ENCODE data around the gene NSD1. TPM values are rescaled to one million over a fixed set of nuclear protein-coding genes. Genes with fewer than 3 reads are reported as not detected.

Gene NSD1
- total and polyA plus RNA-seq, 10 of the 15 experiments (the other 5 are each of a cell fraction or from before 2014, with no cell fraction given) = 7.0 to 57.9 (median 30.4) TPM

DNA sequence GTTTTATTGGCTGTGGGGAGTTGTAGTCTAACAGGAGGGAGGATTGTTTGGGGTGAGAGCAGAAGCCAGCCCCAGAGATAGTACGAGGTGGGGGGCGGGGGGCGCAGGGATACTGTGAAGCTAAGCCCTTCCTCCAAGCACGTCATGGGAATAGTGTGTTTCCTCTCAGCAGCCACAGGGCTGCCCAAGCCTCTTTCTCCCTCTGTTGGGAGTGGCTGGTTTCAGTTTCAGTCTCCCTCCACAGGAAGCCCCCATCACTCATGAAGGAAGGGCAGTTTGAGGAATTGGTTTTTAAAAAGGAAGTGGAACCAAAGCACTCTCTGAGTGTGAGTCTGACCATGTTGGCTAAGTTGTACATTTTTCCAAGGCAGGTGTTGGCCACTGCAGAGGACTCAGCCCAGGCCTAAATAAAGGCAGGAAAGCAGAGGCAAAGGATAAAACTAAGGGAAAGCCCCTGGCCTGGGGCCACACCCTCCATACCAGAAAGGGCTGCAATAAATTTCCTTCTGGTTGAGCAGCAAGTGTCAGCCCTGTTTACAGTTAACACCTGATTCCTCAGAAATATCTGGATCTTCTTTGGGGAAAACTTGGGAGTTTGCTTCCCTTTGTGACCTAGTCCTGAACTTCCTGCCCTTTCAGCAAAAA is 166.8 kb downstream of the NSD1 start (continued):
- TF ChIP-seq, protein P1, sequence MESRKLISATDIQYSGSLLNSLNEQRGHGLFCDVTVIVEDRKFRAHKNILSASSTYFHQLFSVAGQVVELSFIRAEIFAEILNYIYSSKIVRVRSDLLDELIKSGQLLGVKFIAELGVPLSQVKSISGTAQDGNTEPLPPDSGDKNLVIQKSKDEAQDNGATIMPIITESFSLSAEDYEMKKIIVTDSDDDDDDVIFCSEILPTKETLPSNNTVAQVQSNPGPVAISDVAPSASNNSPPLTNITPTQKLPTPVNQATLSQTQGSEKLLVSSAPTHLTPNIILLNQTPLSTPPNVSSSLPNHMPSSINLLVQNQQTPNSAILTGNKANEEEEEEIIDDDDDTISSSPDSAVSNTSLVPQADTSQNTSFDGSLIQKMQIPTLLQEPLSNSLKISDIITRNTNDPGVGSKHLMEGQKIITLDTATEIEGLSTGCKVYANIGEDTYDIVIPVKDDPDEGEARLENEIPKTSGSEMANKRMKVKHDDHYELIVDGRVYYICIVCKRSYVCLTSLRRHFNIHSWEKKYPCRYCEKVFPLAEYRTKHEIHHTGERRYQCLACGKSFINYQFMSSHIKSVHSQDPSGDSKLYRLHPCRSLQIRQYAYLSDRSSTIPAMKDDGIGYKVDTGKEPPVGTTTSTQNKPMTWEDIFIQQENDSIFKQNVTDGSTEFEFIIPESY (IDR thresholded peaks at IDR 0.05) = no peak
- TF ChIP-seq, protein P2, sequence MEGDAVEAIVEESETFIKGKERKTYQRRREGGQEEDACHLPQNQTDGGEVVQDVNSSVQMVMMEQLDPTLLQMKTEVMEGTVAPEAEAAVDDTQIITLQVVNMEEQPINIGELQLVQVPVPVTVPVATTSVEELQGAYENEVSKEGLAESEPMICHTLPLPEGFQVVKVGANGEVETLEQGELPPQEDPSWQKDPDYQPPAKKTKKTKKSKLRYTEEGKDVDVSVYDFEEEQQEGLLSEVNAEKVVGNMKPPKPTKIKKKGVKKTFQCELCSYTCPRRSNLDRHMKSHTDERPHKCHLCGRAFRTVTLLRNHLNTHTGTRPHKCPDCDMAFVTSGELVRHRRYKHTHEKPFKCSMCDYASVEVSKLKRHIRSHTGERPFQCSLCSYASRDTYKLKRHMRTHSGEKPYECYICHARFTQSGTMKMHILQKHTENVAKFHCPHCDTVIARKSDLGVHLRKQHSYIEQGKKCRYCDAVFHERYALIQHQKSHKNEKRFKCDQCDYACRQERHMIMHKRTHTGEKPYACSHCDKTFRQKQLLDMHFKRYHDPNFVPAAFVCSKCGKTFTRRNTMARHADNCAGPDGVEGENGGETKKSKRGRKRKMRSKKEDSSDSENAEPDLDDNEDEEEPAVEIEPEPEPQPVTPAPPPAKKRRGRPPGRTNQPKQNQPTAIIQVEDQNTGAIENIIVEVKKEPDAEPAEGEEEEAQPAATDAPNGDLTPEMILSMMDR (IDR thresholded peaks at IDR 0.05 in 2 of 3, conservative IDR thresholded peaks at IDR 0.05 in 1 of 3; ENCODE audit: control insufficient read depth in 2 of 3, extremely low read depth in 1 of 3, insufficient read depth in 1 of 3, low read depth in 3 of 3, low read length in 3 of 3) = peak in 1 of 3 experiments; percentile 6; a peak in 1 of 6 replicates
- TF ChIP-seq, protein P3, sequence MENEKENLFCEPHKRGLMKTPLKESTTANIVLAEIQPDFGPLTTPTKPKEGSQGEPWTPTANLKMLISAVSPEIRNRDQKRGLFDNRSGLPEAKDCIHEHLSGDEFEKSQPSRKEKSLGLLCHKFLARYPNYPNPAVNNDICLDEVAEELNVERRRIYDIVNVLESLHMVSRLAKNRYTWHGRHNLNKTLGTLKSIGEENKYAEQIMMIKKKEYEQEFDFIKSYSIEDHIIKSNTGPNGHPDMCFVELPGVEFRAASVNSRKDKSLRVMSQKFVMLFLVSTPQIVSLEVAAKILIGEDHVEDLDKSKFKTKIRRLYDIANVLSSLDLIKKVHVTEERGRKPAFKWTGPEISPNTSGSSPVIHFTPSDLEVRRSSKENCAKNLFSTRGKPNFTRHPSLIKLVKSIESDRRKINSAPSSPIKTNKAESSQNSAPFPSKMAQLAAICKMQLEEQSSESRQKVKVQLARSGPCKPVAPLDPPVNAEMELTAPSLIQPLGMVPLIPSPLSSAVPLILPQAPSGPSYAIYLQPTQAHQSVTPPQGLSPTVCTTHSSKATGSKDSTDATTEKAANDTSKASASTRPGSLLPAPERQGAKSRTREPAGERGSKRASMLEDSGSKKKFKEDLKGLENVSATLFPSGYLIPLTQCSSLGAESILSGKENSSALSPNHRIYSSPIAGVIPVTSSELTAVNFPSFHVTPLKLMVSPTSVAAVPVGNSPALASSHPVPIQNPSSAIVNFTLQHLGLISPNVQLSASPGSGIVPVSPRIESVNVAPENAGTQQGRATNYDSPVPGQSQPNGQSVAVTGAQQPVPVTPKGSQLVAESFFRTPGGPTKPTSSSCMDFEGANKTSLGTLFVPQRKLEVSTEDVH (IDR thresholded peaks at IDR 0.05; ENCODE audit: low read depth, partially characterized antibody) = no peak
- TF ChIP-seq ZNF217 (IDR thresholded peaks at IDR 0.05) (no peak), SP1 (IDR thresholded peaks at IDR 0.05; ENCODE audit: low read depth, low read length) (peak; percentile 33), CBX3 (IDR thresholded peaks at IDR 0.05; ENCODE audit: borderline replicate concordance, low read depth) (no peak), YY1 (IDR thresholded peaks at IDR 0.05; ENCODE audit: low read depth, low read length) (0 out of 2 replicates have a peak, but pooled peaks have one; percentile 6), TCF7 (IDR thresholded peaks at IDR 0.05; ENCODE audit: borderline replicate concordance) (no peak), IKZF1 (conservative IDR thresholded peaks at IDR 0.05) (peak; percentile 97), RUNX3 (IDR thresholded peaks at IDR 0.05; ENCODE audit: low read length) (peak; percentile 88)
- TF ChIP-seq, protein P4, sequence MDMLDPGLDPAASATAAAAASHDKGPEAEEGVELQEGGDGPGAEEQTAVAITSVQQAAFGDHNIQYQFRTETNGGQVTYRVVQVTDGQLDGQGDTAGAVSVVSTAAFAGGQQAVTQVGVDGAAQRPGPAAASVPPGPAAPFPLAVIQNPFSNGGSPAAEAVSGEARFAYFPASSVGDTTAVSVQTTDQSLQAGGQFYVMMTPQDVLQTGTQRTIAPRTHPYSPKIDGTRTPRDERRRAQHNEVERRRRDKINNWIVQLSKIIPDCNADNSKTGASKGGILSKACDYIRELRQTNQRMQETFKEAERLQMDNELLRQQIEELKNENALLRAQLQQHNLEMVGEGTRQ (IDR thresholded peaks at IDR 0.05; ENCODE audit: borderline replicate concordance, low read depth, low read length) = no peak
- TF ChIP-seq, protein P5, sequence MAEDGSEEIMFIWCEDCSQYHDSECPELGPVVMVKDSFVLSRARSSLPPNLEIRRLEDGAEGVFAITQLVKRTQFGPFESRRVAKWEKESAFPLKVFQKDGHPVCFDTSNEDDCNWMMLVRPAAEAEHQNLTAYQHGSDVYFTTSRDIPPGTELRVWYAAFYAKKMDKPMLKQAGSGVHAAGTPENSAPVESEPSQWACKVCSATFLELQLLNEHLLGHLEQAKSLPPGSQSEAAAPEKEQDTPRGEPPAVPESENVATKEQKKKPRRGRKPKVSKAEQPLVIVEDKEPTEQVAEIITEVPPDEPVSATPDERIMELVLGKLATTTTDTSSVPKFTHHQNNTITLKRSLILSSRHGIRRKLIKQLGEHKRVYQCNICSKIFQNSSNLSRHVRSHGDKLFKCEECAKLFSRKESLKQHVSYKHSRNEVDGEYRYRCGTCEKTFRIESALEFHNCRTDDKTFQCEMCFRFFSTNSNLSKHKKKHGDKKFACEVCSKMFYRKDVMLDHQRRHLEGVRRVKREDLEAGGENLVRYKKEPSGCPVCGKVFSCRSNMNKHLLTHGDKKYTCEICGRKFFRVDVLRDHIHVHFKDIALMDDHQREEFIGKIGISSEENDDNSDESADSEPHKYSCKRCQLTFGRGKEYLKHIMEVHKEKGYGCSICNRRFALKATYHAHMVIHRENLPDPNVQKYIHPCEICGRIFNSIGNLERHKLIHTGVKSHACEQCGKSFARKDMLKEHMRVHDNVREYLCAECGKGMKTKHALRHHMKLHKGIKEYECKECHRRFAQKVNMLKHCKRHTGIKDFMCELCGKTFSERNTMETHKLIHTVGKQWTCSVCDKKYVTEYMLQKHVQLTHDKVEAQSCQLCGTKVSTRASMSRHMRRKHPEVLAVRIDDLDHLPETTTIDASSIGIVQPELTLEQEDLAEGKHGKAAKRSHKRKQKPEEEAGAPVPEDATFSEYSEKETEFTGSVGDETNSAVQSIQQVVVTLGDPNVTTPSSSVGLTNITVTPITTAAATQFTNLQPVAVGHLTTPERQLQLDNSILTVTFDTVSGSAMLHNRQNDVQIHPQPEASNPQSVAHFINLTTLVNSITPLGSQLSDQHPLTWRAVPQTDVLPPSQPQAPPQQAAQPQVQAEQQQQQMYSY (CRISPR knock-in tag; IDR thresholded peaks at IDR 0.05) = no peak
- TF ChIP-seq, protein P6, sequence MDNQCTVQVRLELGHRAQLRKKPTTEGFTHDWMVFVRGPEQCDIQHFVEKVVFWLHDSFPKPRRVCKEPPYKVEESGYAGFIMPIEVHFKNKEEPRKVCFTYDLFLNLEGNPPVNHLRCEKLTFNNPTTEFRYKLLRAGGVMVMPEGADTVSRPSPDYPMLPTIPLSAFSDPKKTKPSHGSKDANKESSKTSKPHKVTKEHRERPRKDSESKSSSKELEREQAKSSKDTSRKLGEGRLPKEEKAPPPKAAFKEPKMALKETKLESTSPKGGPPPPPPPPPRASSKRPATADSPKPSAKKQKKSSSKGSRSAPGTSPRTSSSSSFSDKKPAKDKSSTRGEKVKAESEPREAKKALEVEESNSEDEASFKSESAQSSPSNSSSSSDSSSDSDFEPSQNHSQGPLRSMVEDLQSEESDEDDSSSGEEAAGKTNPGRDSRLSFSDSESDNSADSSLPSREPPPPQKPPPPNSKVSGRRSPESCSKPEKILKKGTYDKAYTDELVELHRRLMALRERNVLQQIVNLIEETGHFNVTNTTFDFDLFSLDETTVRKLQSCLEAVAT (IDR thresholded peaks at IDR 0.05) = no peak
- TF ChIP-seq, protein P7, sequence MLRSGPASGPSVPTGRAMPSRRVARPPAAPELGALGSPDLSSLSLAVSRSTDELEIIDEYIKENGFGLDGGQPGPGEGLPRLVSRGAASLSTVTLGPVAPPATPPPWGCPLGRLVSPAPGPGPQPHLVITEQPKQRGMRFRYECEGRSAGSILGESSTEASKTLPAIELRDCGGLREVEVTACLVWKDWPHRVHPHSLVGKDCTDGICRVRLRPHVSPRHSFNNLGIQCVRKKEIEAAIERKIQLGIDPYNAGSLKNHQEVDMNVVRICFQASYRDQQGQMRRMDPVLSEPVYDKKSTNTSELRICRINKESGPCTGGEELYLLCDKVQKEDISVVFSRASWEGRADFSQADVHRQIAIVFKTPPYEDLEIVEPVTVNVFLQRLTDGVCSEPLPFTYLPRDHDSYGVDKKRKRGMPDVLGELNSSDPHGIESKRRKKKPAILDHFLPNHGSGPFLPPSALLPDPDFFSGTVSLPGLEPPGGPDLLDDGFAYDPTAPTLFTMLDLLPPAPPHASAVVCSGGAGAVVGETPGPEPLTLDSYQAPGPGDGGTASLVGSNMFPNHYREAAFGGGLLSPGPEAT (IDR thresholded peaks at IDR 0.05; ENCODE audit: low read depth) = peak; percentile 93
